RWPE2 (cell line): ENCODE data around the gene RPL37A.

ENCODE experiments used
- ATAC-seq: fragments of 200-7000 bp; cut with Tn5 transposase; 3 replicates; pipeline ENCODE4 v1.9.1; 2021; ENCODE audit warnings: low read depth
- DNase-seq: peaks from one replicate; pipeline ENCODE4 v3.0.0-alpha.2; 2020; ENCODE audit warnings: low spot score
- H3K27ac ChIP-seq: fragments of 450-650 bp; 2 replicates; pipeline ENCODE4 v1.5.1; 2017; ENCODE audit warnings: mild to moderate bottlenecking; ENCODE audit not compliant: poor library complexity, severe bottlenecking
- H3K27me3 ChIP-seq: fragments of 250-450 bp; sonication (Bioruptor Pico); 2 replicates; pipeline ENCODE4 v1.5.1; 2021; ENCODE audit warnings: mild to moderate bottlenecking, moderate library complexity; ENCODE audit not compliant: insufficient read depth, poor library complexity, severe bottlenecking
- H3K36me3 ChIP-seq: fragments of 250-450 bp; sonication (Bioruptor Pico); 2 replicates; pipeline ENCODE4 v1.5.1; 2020; ENCODE audit warnings: low read depth, mild to moderate bottlenecking, moderate library complexity
- H3K4me1 ChIP-seq: fragments of 250-450 bp; sonication (Bioruptor Pico); 2 replicates; pipeline ENCODE4 v1.5.1; 2021; ENCODE audit warnings: mild to moderate bottlenecking, moderate library complexity; ENCODE audit not compliant: insufficient read depth, poor library complexity, severe bottlenecking
- H3K4me3 ChIP-seq: fragments of 250-450 bp; sonication (Bioruptor Pico); 2 replicates; pipeline ENCODE4 v1.5.1; 2021; ENCODE audit warnings: mild to moderate bottlenecking, moderate library complexity; ENCODE audit not compliant: severe bottlenecking
- H3K9me3 ChIP-seq: fragments of 250-450 bp; sonication (Bioruptor Pico); 2 replicates; pipeline ENCODE4 v1.5.1; 2021; ENCODE audit warnings: mild to moderate bottlenecking, moderate library complexity; ENCODE audit not compliant: severe bottlenecking
- CTCF ChIP-seq: fragments of 450-650 bp; IDR thresholded peaks from one replicate; pipeline ENCODE4 v1.5.1; 2017; ENCODE audit warnings: mild to moderate bottlenecking, moderate library complexity; ENCODE audit not compliant: poor library complexity, severe bottlenecking

RPL37A gene

GRCh38 chr2:216493334-216493685 is 5.3 kb upstream of the RPL37A start:
- Histone ChIP-seq H3K9me3 (no peaks in the 10 kb centered on the region), H3K36me3 (no peaks in the 10 kb centered on the region), H3K4me3 (no peak overlapping the region), H3K4me1 (peaks cover 33% of the 10 kb centered on the region), H3K27me3 (no peaks in the 10 kb centered on the region), H3K27ac (peak overlapping the region; percentile 24)
- TF ChIP-seq CTCF = no peak
- ATAC-seq = no peak
- no peak for DNase-seq

GRCh38 chr2:216495656-216496055 is 3.0 kb upstream of the RPL37A start:
- DNase-seq = no peak
- H3K27ac ChIP-seq = peak overlapping the region; percentile 23

GRCh38 chr2:216497382-216498069 is 1.1 kb upstream of the RPL37A start:
- peak overlapping the region; percentile 82 for H3K27ac ChIP-seq
- no peaks in the 10 kb centered on the region for H3K9me3 ChIP-seq
- peaks cover 34% of the 10 kb centered on the region for H3K4me1 ChIP-seq
- peak overlapping the region; percentile 65 for H3K4me3 ChIP-seq
- peaks cover 36% of the 10 kb centered on the region for H3K36me3 ChIP-seq
- TF ChIP-seq CTCF = no peak
- no peak for DNase-seq
- H3K27me3 ChIP-seq = no peaks in the 10 kb centered on the region
- no peak for ATAC-seq

More at GRCh38 chr2:216495656-216496055, 3.0 kb upstream of the RPL37A start:
- no peak for TF ChIP-seq CTCF
- Histone ChIP-seq H3K4me1 (peaks cover 35% of the 10 kb centered on the region), H3K4me3 (no peak overlapping the region), H3K9me3 (no peaks in the 10 kb centered on the region), H3K27me3 (no peaks in the 10 kb centered on the region), H3K36me3 (peaks cover 18% of the 10 kb centered on the region)
- no peak for ATAC-seq

- peaks cover 41% of the 10 kb centered on the region for H3K36me3 ChIP-seq
- peak overlapping the region; percentile 82 for H3K27ac ChIP-seq
- peak overlapping the region; percentile 65 for H3K4me3 ChIP-seq
- DNase-seq (no peak), ATAC-seq (no peak)
- no peak for TF ChIP-seq CTCF
- no peaks in the 10 kb centered on the region for H3K27me3 ChIP-seq
- H3K9me3 ChIP-seq = no peaks in the 10 kb centered on the region
- H3K4me1 ChIP-seq = peaks cover 29% of the 10 kb centered on the region
Measured at GRCh38 chr2:216498070-216498378, 620 bp upstream of the RPL37A start.

- Histone ChIP-seq H3K36me3 (peaks cover 58% of the 10 kb centered on the region), H3K27me3 (no peaks in the 10 kb centered on the region), H3K9me3 (no peaks in the 10 kb centered on the region), H3K4me1 (peaks cover 22% of the 10 kb centered on the region), H3K4me3 (peak overlapping the region; percentile 65), H3K27ac (peak overlapping the region; percentile 82)
- no peak for TF ChIP-seq CTCF
- ATAC-seq (no peak), DNase-seq (no peak)
Measured at GRCh38 chr2:216499641-216500218, 1.1 kb downstream of the RPL37A start.
